Heart right ventricle (tissue), 16 donors: ENCODE results near the gene TMEM132A. TPM values are rescaled to one million over a fixed set of nuclear protein-coding genes. Genes with fewer than 3 reads are reported as not detected.

Source experiments
- ATAC-seq, 8 donors: fragments of 200-7000 bp; cut with Tn5 transposase; one replicate each; pipeline ENCODE4 v1.9.1; 2020; ENCODE audit warnings: mild to moderate bottlenecking in 8 of 8, moderate library complexity in 8 of 8, moderate number of reproducible peaks in 1 of 8
- DNase-seq, 2 donors: peaks; one replicate each; pipeline ENCODE4 v3.0.0-alpha.2; 2020
- H3K27ac ChIP-seq, 10 donors: fragments of 200-600 bp; sonication (generic) in 2 of 10; one replicate each; pipeline versions ENCODE4 v1.5.0 to v1.8.0; 2020 to 2022; ENCODE audit warnings: mild to moderate bottlenecking in 3 of 10
- H3K27me3 ChIP-seq, 7 donors: fragments of 200-600 bp; one replicate each; pipeline ENCODE4 v1.8.0; 2021 to 2022; ENCODE audit warnings: mild to moderate bottlenecking in 2 of 7
- H3K36me3 ChIP-seq, 9 donors: fragments of 200-600 bp; sonication (generic) in 1 of 9; one replicate each; pipeline versions ENCODE4 v1.5.0 to v1.8.0; 2020 to 2022; ENCODE audit warnings: mild to moderate bottlenecking in 2 of 9
- H3K4me1 ChIP-seq, 9 donors: fragments of 200-600 bp; sonication (generic) in 1 of 9; one replicate each; pipeline versions ENCODE4 v1.5.0 to v1.8.0; 2020 to 2022; ENCODE audit warnings: mild to moderate bottlenecking in 4 of 9
- H3K4me3 ChIP-seq, 10 donors: fragments of 200-600 bp; sonication (generic) in 2 of 10; one replicate each; pipeline versions ENCODE4 v1.5.0 to v1.8.0; 2020 to 2022; ENCODE audit warnings: mild to moderate bottlenecking in 7 of 10, moderate library complexity in 2 of 10
- H3K9me3 ChIP-seq, 11 donors: fragments of 200-600 bp in 10 of 11; sonication (generic) in 2 of 11; one replicate each; pipeline versions ENCODE4 v1.5.0 to v1.8.0; 2013 to 2022; ENCODE audit warnings: mild to moderate bottlenecking in 2 of 11, control low read depth in 1 of 11, moderate library complexity in 1 of 11
- WGBS, 2 donors: extraction: QIAGEN DNeasy Blood & Tissue Kit; methylation state at CpG; one replicate each; pipeline ENCODE4 v1.1.7; 2013; ENCODE audit warnings: inconsistent platforms in 1 of 2; 5-methylcytosine and 5-hydroxymethylcytosine counted together
- intact Hi-C, 10 donors: fragments of 100-400 bp; cut with DNase I; formaldehyde crosslinking; loops; one replicate each; pipeline versions ENCODE4 v1.11.1 to v1.14.2; 2022
- polyA plus RNA-seq, 2 donors: library from polyadenylated mRNA; stranded (reverse); fragments of 200-250 nt; gene quantifications; one replicate each; pipeline ENCODE4 v1.2.3, GENCODE V29; 2013
- total RNA-seq, 10 donors: library from RNA; stranded (reverse); fragmentation: NEBNext Ultra II Directional in 3 of 10; extraction: Animal tissue kit (Norgen Biotek cat#: 25700) in 3 of 10; gene quantifications; one replicate each; pipeline versions ENCODE4 v1.2.1 to v1.2.4, GENCODE V29; 2021 to 2023
- TF ChIP-seq, protein P1 (sequence below), 9 donors: fragments of 200-600 bp; sonication (generic) in 2 of 9; IDR thresholded peaks; one replicate each; pipeline versions ENCODE4 v1.5.0 to v1.8.0; 2021 to 2022; ENCODE audit warnings: antibody characterized with exemption in 9 of 9, mild to moderate bottlenecking in 5 of 9, moderate library complexity in 1 of 9
- donor health status: Arrhythmogenic right ventricular cardiomyopathy.
- donor health status: ischemic (EF 13 %, LVEDD 7.1; RV severe dilation, severe dysfunction).
- donor health status: healthy with polysubstance abuse.
- donor health status: DM: no; HTN: yes; CAD: no.
- donor health status: DM: no; HTN: no; CAD: no.
- donor health status: ischemic (EF 25% LVEDD 6.9; RV normal size, moderate dysfunction).
- donor health status: ischemic (EF 25% LVEDD 5.7; RV mildly dilated, moderate dysfunction).
- donor health status: healthy.
- donor health status: DM: yes; HTN: yes; CAD: no.
- donor health status: Ischemic cardiomyopathy.
- donor health status: ischemic (EF 35%, LVEDD 5.7; RV mildly dilated, moderate dysfunction).
- donor health status: nonischemic (EF 11% LVEDD 7.7; RV severe dilation, severe dysfunction).
- donor health status: DM: yes; HTN: yes; CAD: no.
- donor health status: PGD.
- donor health status: ischemic (EF 29% LVEDD 5.4; RV normal size, mild dysfunction).
- donor health status: nonischemic (EF 23%, LVEDD 6.1; RV moderate dilation, normal function).

The TMEM132A gene
- total and polyA plus RNA-seq, 12 donors = 3.7 to 16.4 (median 7.4) TPM

DNA sequence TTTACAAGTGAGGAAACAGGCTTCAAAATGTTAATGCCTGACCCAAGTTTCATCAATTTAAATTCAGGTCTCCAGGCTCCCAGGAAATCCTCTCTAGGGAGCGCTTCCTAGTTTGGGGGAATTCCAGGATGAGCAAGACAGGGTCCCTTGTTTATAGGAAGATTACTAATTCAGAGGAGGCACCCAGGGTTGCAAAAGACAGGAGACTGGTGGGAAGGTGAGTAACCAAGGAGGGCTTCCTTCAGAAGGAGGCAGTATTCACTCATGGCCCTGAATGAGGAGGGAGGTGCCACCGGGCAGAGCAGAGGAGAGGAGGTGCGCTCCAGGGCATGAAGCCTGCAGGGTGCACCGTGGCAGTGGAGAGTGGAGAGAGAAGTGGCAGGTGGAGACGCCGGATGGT is 1.6 kb downstream of the TMEM132A start:
- Histone ChIP-seq H3K4me3 (no peak overlapping the region), H3K4me1 (peaks cover 4 to 29% (median 22%) of the 10 kb centered on the region in 9 donors), H3K36me3 (peaks cover 0 to 36% (median 20%) of the 10 kb centered on the region in 9 donors), H3K9me3 (no peaks in the 10 kb centered on the region), H3K27ac (no peak overlapping the region), H3K27me3 (peaks cover 0 to 46% (median 12%) of the 10 kb centered on the region in 7 donors)
- DNase-seq (no peak), ATAC-seq (no peak)
- intact Hi-C loops = no loop called here
- 78 to 82% methylated on average over 6 of the region's 6 CpGs for WGBS, 2 donors
- TF ChIP-seq, protein P1, sequence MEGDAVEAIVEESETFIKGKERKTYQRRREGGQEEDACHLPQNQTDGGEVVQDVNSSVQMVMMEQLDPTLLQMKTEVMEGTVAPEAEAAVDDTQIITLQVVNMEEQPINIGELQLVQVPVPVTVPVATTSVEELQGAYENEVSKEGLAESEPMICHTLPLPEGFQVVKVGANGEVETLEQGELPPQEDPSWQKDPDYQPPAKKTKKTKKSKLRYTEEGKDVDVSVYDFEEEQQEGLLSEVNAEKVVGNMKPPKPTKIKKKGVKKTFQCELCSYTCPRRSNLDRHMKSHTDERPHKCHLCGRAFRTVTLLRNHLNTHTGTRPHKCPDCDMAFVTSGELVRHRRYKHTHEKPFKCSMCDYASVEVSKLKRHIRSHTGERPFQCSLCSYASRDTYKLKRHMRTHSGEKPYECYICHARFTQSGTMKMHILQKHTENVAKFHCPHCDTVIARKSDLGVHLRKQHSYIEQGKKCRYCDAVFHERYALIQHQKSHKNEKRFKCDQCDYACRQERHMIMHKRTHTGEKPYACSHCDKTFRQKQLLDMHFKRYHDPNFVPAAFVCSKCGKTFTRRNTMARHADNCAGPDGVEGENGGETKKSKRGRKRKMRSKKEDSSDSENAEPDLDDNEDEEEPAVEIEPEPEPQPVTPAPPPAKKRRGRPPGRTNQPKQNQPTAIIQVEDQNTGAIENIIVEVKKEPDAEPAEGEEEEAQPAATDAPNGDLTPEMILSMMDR (IDR thresholded peaks at IDR 0.05) = no peak

DNA sequence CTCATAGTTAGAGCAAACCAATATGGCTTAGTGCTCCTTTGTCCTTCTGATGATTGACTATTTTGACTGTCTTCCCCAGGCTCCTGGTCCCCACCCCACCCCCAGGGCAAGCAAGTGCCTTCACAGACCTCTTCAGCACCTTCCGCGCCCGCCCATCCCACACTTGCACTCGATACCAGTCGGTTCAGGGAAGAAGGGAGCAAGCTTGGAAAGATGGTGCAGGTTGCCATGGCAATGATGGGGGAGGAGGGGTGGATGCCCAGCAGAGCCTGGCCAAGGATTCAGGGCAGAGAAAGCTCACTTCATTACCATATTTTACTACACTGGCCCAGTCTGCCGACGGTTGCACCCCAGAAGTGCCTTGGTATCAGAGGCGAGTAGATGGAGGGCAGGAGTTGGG is 2.2 kb downstream of the TMEM132A start:
- DNase-seq = no peak
- TF ChIP-seq, protein P1 (IDR thresholded peaks at IDR 0.05) = no peak
- intact Hi-C loops = no loop called here

GRCh38 chr11:60927061-60927592 is 2.9 kb downstream of the TMEM132A start:
- TF ChIP-seq, protein P1 (IDR thresholded peaks at IDR 0.05) = no peak
- Histone ChIP-seq H3K4me1 (peaks cover 4 to 29% (median 22%) of the 10 kb centered on the region in 9 donors), H3K36me3 (peaks cover 0 to 36% (median 9%) of the 10 kb centered on the region in 9 donors), H3K9me3 (no peaks in the 10 kb centered on the region), H3K27me3 (peaks cover 0 to 46% (median 12%) of the 10 kb centered on the region in 7 donors), H3K27ac (no peak overlapping the region), H3K4me3 (no peak overlapping the region)
- intact Hi-C loops = no loop called here
- no peak for DNase-seq
- no peak for ATAC-seq
- 91 to 94% methylated on average over 8 of the region's 8 CpGs for WGBS, 2 donors

More for the DNA sequence above, 2.2 kb downstream of the TMEM132A start:
- 95% methylated on average over 8 of the region's 8 CpGs for WGBS, 2 donors
- Histone ChIP-seq H3K4me1 (peaks cover 4 to 29% (median 22%) of the 10 kb centered on the region in 9 donors), H3K27ac (no peak overlapping the region), H3K27me3 (peaks cover 0 to 46% (median 12%) of the 10 kb centered on the region in 7 donors), H3K36me3 (peaks cover 0 to 36% (median 16%) of the 10 kb centered on the region in 9 donors), H3K9me3 (no peaks in the 10 kb centered on the region), H3K4me3 (no peak overlapping the region)
- ATAC-seq = no peak

GRCh38 chr11:60927600-60927999 is 3.3 kb downstream of the TMEM132A start:
- no peaks in the 10 kb centered on the region for H3K9me3 ChIP-seq
- TF ChIP-seq, protein P1 (IDR thresholded peaks at IDR 0.05) = no peak
- intact Hi-C loops = no loop called here
- H3K36me3 ChIP-seq = peaks cover 0 to 33% (median 6%) of the 10 kb centered on the region in 9 donors
- WGBS, 2 donors = 87 to 89% methylated on average over 16 of the region's 16 CpGs
- peaks cover 4 to 29% (median 22%) of the 10 kb centered on the region in 9 donors for H3K4me1 ChIP-seq
- peaks cover 0 to 46% (median 12%) of the 10 kb centered on the region in 7 donors for H3K27me3 ChIP-seq
- DNase-seq (no peak), ATAC-seq (no peak)
- no peak overlapping the region for H3K4me3 ChIP-seq
- no peak overlapping the region for H3K27ac ChIP-seq
